K562 (cell line): ENCODE data around the gene RETN. TPM values are rescaled to one million over a fixed set of nuclear protein-coding genes. Genes with fewer than 3 reads are reported as not detected.

Experiments used
- ATAC-seq: fragments of 200-7000 bp; cut with Tn5 transposase; 3 replicates; pipeline ENCODE4 v1.9.1; 2020; ENCODE audit warnings: moderate library complexity
- Bru-seq: library from RNA; stranded (reverse); fragments of 400-500 nt; gene quantifications from one replicate; lab custom pipeline; 2021; lab: Mats Ljungman, UMichigan
- BruChase-seq, 2 experiments: library from RNA; stranded (reverse); fragments of 400-500 nt; gene quantifications; one replicate each; lab custom pipeline; 2021; lab: Mats Ljungman, UMichigan
- BruUV-seq: library from RNA; stranded (reverse); fragments of 400-500 nt; replicated peaks from 2 replicates; lab custom pipeline; 2021; lab: Mats Ljungman, UMichigan
- CTCF ChIA-PET: fragments of 300-600 bp; formaldehyde crosslinking; extraction: SDS; loops from one replicate; lab custom pipeline; 2021; ENCODE audit warnings: low intra/inter-chr PET ratio; lab: Yijun Ruan, JAX
- POLR2A ChIA-PET: fragments of 300-600, 350-650 bp; sonication (Branson Sonifier 250); formaldehyde crosslinking; extraction: SDS; loops from one replicate; lab custom pipeline; 2021; ENCODE audit warnings: antibody characterized with exemption, inconsistent platforms; lab: Yijun Ruan, JAX
- DNase-seq, 4 experiments: peaks; one replicate each; pipeline versions ENCODE4 v3.0.0 to v3.0.0-alpha.2; 2011 to 2018; ENCODE audit warnings: low spot score in 3 of 4, mixed read lengths in 3 of 4; ENCODE audit errors: extremely low read depth in 1 of 4
- FAIRE-seq: peaks from 2 replicates; lab custom pipeline; 2011; peaks lifted over from hg19 to GRCh38; lab: Jason Lieb, UNC
- H2AFZ ChIP-seq: 2 replicates; pipeline ENCODE4 v1.6.0; 2011; ENCODE audit warnings: low read depth, low read length, control low read depth, inconsistent platforms
- H3K27ac ChIP-seq: fragments of 200-600 bp; 3 replicates; pipeline ENCODE4 v1.8.0; 2011; ENCODE audit warnings: low read depth, mild to moderate bottlenecking, control low read depth, inconsistent platforms, low read length, moderate library complexity, mixed read lengths; ENCODE audit errors: extremely low read depth
- H3K27me3 ChIP-seq, 2 experiments: fragments of 300-600 bp in 1 of 2; 2 replicates in 1 of 2; 3 replicates in 1 of 2; pipeline versions ENCODE4 v1.6.0 to v1.8.0; 2011; ENCODE audit warnings: inconsistent platforms in 2 of 2, low read length in 2 of 2, mild to moderate bottlenecking in 1 of 2, mixed read lengths in 1 of 2, moderate library complexity in 1 of 2; ENCODE audit not compliant: control insufficient read depth in 2 of 2, insufficient read depth in 2 of 2
- H3K36me3 ChIP-seq: fragments of 300-600 bp; 3 replicates; pipeline ENCODE4 v1.8.0; 2011; ENCODE audit warnings: mild to moderate bottlenecking, low read length, inconsistent platforms; ENCODE audit not compliant: control insufficient read depth, insufficient read depth
- H3K4me1 ChIP-seq, 2 experiments: fragments of 200-600 bp in 1 of 2; replicated peaks in 1 of 2; 2 replicates in 1 of 2; 3 replicates in 1 of 2; pipeline versions ENCODE4 v1.5.1 to v1.8.0; 2011; ENCODE audit warnings: inconsistent platforms in 2 of 2, low read length in 2 of 2, mild to moderate bottlenecking in 1 of 2, mixed read lengths in 1 of 2, moderate library complexity in 1 of 2; ENCODE audit not compliant: control insufficient read depth in 2 of 2, insufficient read depth in 2 of 2
- H3K4me2 ChIP-seq: 2 replicates; pipeline ENCODE4 v1.6.1; 2011; ENCODE audit warnings: low read length, control low read depth, inconsistent platforms, mixed read lengths; ENCODE audit not compliant: insufficient read depth
- H3K4me3 ChIP-seq: fragments of 200-600 bp; sonication (generic), shearing (Covaris generic); 2 replicates; pipeline ENCODE4 v1.5.1; 2016; ENCODE audit warnings: control low read depth, inconsistent platforms
- H3K79me2 ChIP-seq: fragments of 200-600 bp; 3 replicates; pipeline ENCODE4 v1.8.0; 2011; ENCODE audit warnings: low read length, inconsistent platforms; ENCODE audit not compliant: control insufficient read depth, insufficient read depth
- H3K9ac ChIP-seq, 2 experiments: 2 replicates each; pipeline versions ENCODE4 v1.6.0 to v1.6.1; 2011; ENCODE audit warnings: low read depth in 2 of 2, low read length in 2 of 2, control low read depth in 1 of 2, inconsistent platforms in 1 of 2, mild to moderate bottlenecking in 1 of 2, mixed read lengths in 1 of 2; ENCODE audit not compliant: insufficient read depth in 1 of 2
- H3K9me1 ChIP-seq: one replicate; pipeline ENCODE4 v1.6.0; 2011; ENCODE audit warnings: inconsistent platforms, mild to moderate bottlenecking, low read length, moderate library complexity; ENCODE audit not compliant: control insufficient read depth, insufficient read depth
- H3K9me3 ChIP-seq: replicated peaks from 2 replicates; pipeline ENCODE4 v1.5.1; 2011; ENCODE audit warnings: low read depth, low read length, inconsistent platforms; ENCODE audit not compliant: control insufficient read depth, insufficient read depth
- H4K20me1 ChIP-seq: replicated peaks from 2 replicates; pipeline ENCODE4 v1.6.1; 2011; ENCODE audit warnings: low read length, inconsistent platforms, mixed read lengths; ENCODE audit not compliant: control insufficient read depth, insufficient read depth
- BRF1 ChIP-seq: IDR thresholded peaks from 3 replicates; pipeline ENCODE4 v1.6.1; 2011; ENCODE audit warnings: borderline replicate concordance, mild to moderate bottlenecking; ENCODE audit not compliant: insufficient read length; ENCODE audit errors: extremely low read depth
- ETV5 ChIP-seq: sonication (generic); formaldehyde crosslinking; IDR thresholded peaks from 2 replicates; pipeline ENCODE4 v1.4.0; 2020; ENCODE audit warnings: low read depth, mild to moderate bottlenecking, missing genetic modification reagents
- HDAC1 ChIP-seq, 2 experiments: fragments of 450-650 bp; IDR thresholded peaks; 2 replicates each; pipeline ENCODE4 v1.6.1; 2016 to 2017; ENCODE audit warnings: inconsistent platforms in 1 of 2, mild to moderate bottlenecking in 1 of 2, moderate library complexity in 1 of 2
- MYNN ChIP-seq, 2 experiments: sonication (generic); formaldehyde crosslinking in 1 of 2; IDR thresholded peaks; 2 replicates each; pipeline versions ENCODE4 v1.5.0 to v1.6.1; 2016 to 2020; ENCODE audit warnings: antibody characterized with exemption in 1 of 2, missing genetic modification reagents in 1 of 2
- PURB ChIP-seq: sonication (generic); formaldehyde crosslinking; IDR thresholded peaks from 2 replicates; pipeline ENCODE4 v1.9.0; 2021; ENCODE audit warnings: low read depth, mild to moderate bottlenecking, missing genetic modification reagents
- RUNX1 ChIP-seq: sonication (generic); IDR thresholded peaks from 2 replicates; pipeline ENCODE4 v1.6.1; 2016; ENCODE audit warnings: antibody characterized with exemption, low read depth
- STAG1 ChIP-seq: sonication (generic); formaldehyde crosslinking; IDR thresholded peaks from 2 replicates; pipeline ENCODE4 v1.5.0; 2020; ENCODE audit warnings: missing genetic modification reagents, borderline replicate concordance
- SUPT5H ChIP-seq: fragments of 450-650 bp; IDR thresholded peaks from 2 replicates; pipeline ENCODE4 v1.6.1; 2016
- U2AF2 ChIP-seq: fragments of 200-400 bp; formaldehyde crosslinking; optimal IDR thresholded peaks from 2 replicates; pipeline ENCODE3; 2017; ENCODE audit warnings: low read depth, mild to moderate bottlenecking, low read length
- ZBTB7A ChIP-seq: IDR thresholded peaks from 2 replicates; pipeline ENCODE4 v1.6.1; 2011; ENCODE audit warnings: low read depth, mild to moderate bottlenecking, low read length, moderate library complexity, borderline replicate concordance; ENCODE audit not compliant: control insufficient read depth
- ZNF124 ChIP-seq: sonication (generic); formaldehyde crosslinking; IDR thresholded peaks from 2 replicates; pipeline ENCODE4 v1.8.1; 2022; ENCODE audit warnings: missing genetic modification reagents
- ZNF444 ChIP-seq: fragments of 250-450 bp; sonication (Bioruptor Pico); IDR thresholded peaks from 2 replicates; pipeline ENCODE4 v1.4.0; 2020; ENCODE audit warnings: mild to moderate bottlenecking, moderate library complexity
- ZNF57 ChIP-seq: fragments of 450-650 bp; formaldehyde crosslinking; IDR thresholded peaks from 2 replicates; pipeline ENCODE4 v1.4.0; 2020; ENCODE audit warnings: mild to moderate bottlenecking, moderate library complexity
- ZNF639 ChIP-seq, 2 experiments: fragments of 200-800 bp in 1 of 2; sonication (Bioruptor generic) in 1 of 2; sonication (generic) in 1 of 2; formaldehyde crosslinking in 1 of 2; IDR thresholded peaks in 1 of 2; conservative IDR thresholded peaks in 1 of 2; 2 replicates each; pipeline versions ENCODE4 v1.5.0 to v1.6.1; 2016 to 2020; ENCODE audit warnings: missing compliant biosample characterization in 1 of 2, missing genetic modification characterization in 1 of 2, missing genetic modification reagents in 1 of 2
- ZNF644 ChIP-seq: fragments of 200-800 bp; sonication (Bioruptor generic); IDR thresholded peaks from 2 replicates; pipeline ENCODE4 v1.6.1; 2016; ENCODE audit warnings: low read depth, missing genetic modification characterization, missing compliant biosample characterization
- WGBS: fragments of 100-300 bp; shearing (Covaris generic); methylation state at CpG from one replicate; pipeline ENCODE4 v1.1.6; 2016; ENCODE audit warnings: low coverage, mixed read lengths; ENCODE audit not compliant: insufficient coverage; ENCODE audit errors: missing lambda C conversion rate; 5-methylcytosine and 5-hydroxymethylcytosine counted together
- in situ Hi-C: fragments of 300-500 bp; cut with MboI; formaldehyde crosslinking; loops from 4 replicates; pipeline ENCODE4 v1.15.0; 2018; ENCODE audit warnings: inconsistent platforms, mixed read lengths
- intact Hi-C: fragments of 100-400 bp; cut with micrococcal nuclease; formaldehyde crosslinking; loops from 2 replicates; pipeline ENCODE4 v1.14.2; 2022
- long read RNA-seq, 3 experiments: library from polyadenylated mRNA in 2 of 3; library from RNA in 1 of 3; unstranded in 2 of 3; stranded (forward) in 1 of 3; transcript quantifications; one replicate each; pipeline ENCODE4 v2.0.0, GENCODE V29; 2019 to 2022
- polyA minus RNA-seq, 3 experiments: library from RNA; depleted of rRNA, polyadenylated mRNA; stranded (reverse); fragments of >200 nt; gene quantifications; 2 replicates each; pipeline ENCODE4 v1.2.3, GENCODE V29; 2011
- polyA plus RNA-seq, 8 experiments: library from polyadenylated mRNA; depleted of rRNA in 4 of 8; stranded (reverse) in 5 of 8; unstranded in 3 of 8; fragments of >200 nt; fragmentation: Nextera tagmentation in 2 of 8; fragmentation: Illumina TruSeq in 1 of 8; extraction: Ambion mirVana in 2 of 8; extraction: Trizol in 1 of 8; gene quantifications; 2 replicates each; pipeline versions ENCODE4 v1.2.1 to v1.2.3, GENCODE V29; 2011 to 2014; ENCODE audit warnings: inconsistent platforms in 1 of 8, missing spikeins in 1 of 8
- total RNA-seq, 7 experiments: library from RNA; depleted of rRNA in 6 of 7; stranded (reverse); fragments of >200 nt in 6 of 7; fragmentation: Illumina TruSeq in 2 of 7; extraction: Trizol in 2 of 7; gene quantifications; 2 replicates each; pipeline versions ENCODE4 v1.2.1 to v1.2.3, GENCODE V29; 2011 to 2021; ENCODE audit warnings: low replicate concordance in 1 of 7
- TF ChIP-seq, protein P1 (sequence below): fragments of 450-650 bp; formaldehyde crosslinking; IDR thresholded peaks from 2 replicates; pipeline ENCODE4 v1.4.0; 2020; ENCODE audit warnings: mild to moderate bottlenecking
- TF ChIP-seq, protein P2 (sequence below): sonication (generic); formaldehyde crosslinking; IDR thresholded peaks from 2 replicates; pipeline ENCODE4 v1.5.0; 2020; ENCODE audit warnings: missing genetic modification reagents

The RETN gene
- total RNA-seq (2011; cell fraction: chromatin; rRNA removed; ENCODE audit: low replicate concordance) = not detected in 2 replicates
- not detected in 2 replicates for total RNA-seq (2011; cell fraction: nucleolus; rRNA removed)
- not detected in 2 replicates for total RNA-seq (2011; cell fraction: nucleoplasm; rRNA removed)
- total RNA-seq (2014; rRNA removed) (not detected in 2 replicates), total RNA-seq (2014; rRNA removed; fragmentation: Illumina TruSeq; extraction: Trizol) (not detected in 2 replicates), total RNA-seq (2015; rRNA removed; fragmentation: Illumina TruSeq; extraction: Trizol) (not detected in 2 replicates), total RNA-seq (2021) (not detected in 2 replicates), polyA plus RNA-seq (2011; rRNA removed) (not detected in 2 replicates), polyA plus RNA-seq (2014; fragmentation: Illumina TruSeq; extraction: Trizol) (not detected in 2 replicates), polyA plus RNA-seq (2014; fragmentation: Nextera tagmentation; extraction: Ambion mirVana) (not detected), polyA plus RNA-seq (2014; rRNA removed) (not detected in 2 replicates), polyA minus RNA-seq (2011; rRNA and poly(A)+ RNA removed) (not detected in 2 replicates), Bru-seq, nascent RNA (not detected), BruChase-seq, experiment 1, labeled RNA remaining after a 2-hour chase (not detected), BruChase-seq, experiment 2, labeled RNA remaining after a 6-hour chase (not detected)
- polyA plus RNA-seq (2011; cell fraction: cytosol; rRNA removed) = not detected in 2 replicates
- not detected in 2 replicates for polyA plus RNA-seq (2011; cell fraction: nucleus; rRNA removed)
- polyA plus RNA-seq (2012) = not detected in 2 replicates
- polyA minus RNA-seq (2011; cell fraction: cytosol; rRNA and poly(A)+ RNA removed) = not detected in 2 replicates
- not detected in 2 replicates for polyA minus RNA-seq (2011; cell fraction: nucleus; rRNA and poly(A)+ RNA removed)
- long read RNA-seq, experiment 1 = 0 reads
- long read RNA-seq, experiment 2 = 0 reads
- long read RNA-seq, experiment 3 = 0 reads

- Histone ChIP-seq H3K79me2 (no peaks in the 10 kb centered on the region), H3K27me3 (peaks cover 21 to 43% of the 10 kb centered on the region in 2 experiments; a peak in 4 of 5 replicates), H4K20me1 (no peaks in the 10 kb centered on the region), H3K9me3 (peaks cover 2% of the 10 kb centered on the region; the same call in 1 of the 2 replicates), H3K4me1 (peaks cover 0 to 10% of the 10 kb centered on the region in 2 experiments; a peak in 2 of 5 replicates), H3K4me3 (no peak within 1 kb of the TSS), H3K9ac (no peak within 1 kb of the TSS; a peak in 1 of 4 replicates), H3K9me1 (no peaks in the 10 kb centered on the region), H3K27ac (no peak within 1 kb of the TSS), H3K36me3 (no peaks in the 10 kb centered on the region), H2AFZ (no peak within 1 kb of the TSS), H3K4me2 (no peak within 1 kb of the TSS)
- in situ Hi-C loops (no loop called here), intact Hi-C loops (no loop called here)
- FAIRE-seq = no peak
- no TSS peak for BruUV-seq
- ChIA-PET POLR2A (interaction anchor here (0.8 to 1.3 kb wide), 3 partner anchors 14 to 146 kb away, joined by 3 read pairs; partner anchors contain the start of gene MCOLN1), CTCF (no interaction called here)
- no peak for DNase-seq
- no peak for ATAC-seq
- WGBS = 4% methylated on average over 9 of the region's 9 CpGs
- TF ChIP-seq, protein P1, sequence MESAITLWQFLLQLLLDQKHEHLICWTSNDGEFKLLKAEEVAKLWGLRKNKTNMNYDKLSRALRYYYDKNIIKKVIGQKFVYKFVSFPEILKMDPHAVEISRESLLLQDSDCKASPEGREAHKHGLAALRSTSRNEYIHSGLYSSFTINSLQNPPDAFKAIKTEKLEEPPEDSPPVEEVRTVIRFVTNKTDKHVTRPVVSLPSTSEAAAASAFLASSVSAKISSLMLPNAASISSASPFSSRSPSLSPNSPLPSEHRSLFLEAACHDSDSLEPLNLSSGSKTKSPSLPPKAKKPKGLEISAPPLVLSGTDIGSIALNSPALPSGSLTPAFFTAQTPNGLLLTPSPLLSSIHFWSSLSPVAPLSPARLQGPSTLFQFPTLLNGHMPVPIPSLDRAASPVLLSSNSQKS (CRISPR knock-in tag) = no peak
- TF ChIP-seq U2AF2 (no peak), ZNF57 (no peak), ZNF444 (CRISPR knock-in tag) (no peak), BRF1 (no peak), MYNN (IDR thresholded peaks at IDR 0.05) (no peak), MYNN (CRISPR knock-in tag; IDR thresholded peaks at IDR 0.05) (no peak), HDAC1 (IDR thresholded peaks at IDR 0.05) (no peak), ZBTB7A (no peak), PURB (CRISPR knock-in tag) (no peak), ZNF124 (CRISPR knock-in tag) (no peak), ZNF644 (no peak), RUNX1 (no peak), ZNF639 (CRISPR knock-in tag; conservative IDR thresholded peaks at IDR 0.05 in 1 of 2, IDR thresholded peaks at IDR 0.05 in 1 of 2) (no peak), SUPT5H (no peak), STAG1 (CRISPR knock-in tag) (no peak), ETV5 (CRISPR knock-in tag) (no peak)
- TF ChIP-seq, protein P2, sequence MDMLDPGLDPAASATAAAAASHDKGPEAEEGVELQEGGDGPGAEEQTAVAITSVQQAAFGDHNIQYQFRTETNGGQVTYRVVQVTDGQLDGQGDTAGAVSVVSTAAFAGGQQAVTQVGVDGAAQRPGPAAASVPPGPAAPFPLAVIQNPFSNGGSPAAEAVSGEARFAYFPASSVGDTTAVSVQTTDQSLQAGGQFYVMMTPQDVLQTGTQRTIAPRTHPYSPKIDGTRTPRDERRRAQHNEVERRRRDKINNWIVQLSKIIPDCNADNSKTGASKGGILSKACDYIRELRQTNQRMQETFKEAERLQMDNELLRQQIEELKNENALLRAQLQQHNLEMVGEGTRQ (CRISPR knock-in tag) = no peak
Observed at GRCh38 chr19:7668842-7669241, at the start of gene RETN. Gene RETN (plus strand): TSS chr19:7669049. CDS start chr19:7669327, 278 bp downstream.
